HS-5 (cell line): ENCODE measurements around the gene PPA1.
"Not testable (repeated sequence)": the region's sequence is repeated elsewhere in the genome, so short reads cannot be mapped to it uniquely, and the experiment has no call there.

Experiments used
- DNase-seq: peaks from one replicate; pipeline ENCODE4 v3.0.0-alpha.2; 2012; ENCODE audit warnings: low read depth

Gene PPA1

GRCh38 chr10:70169011-70169410, 64.2 kb downstream of the PPA1 start:
- no peak for DNase-seq

- no peak for DNase-seq
These were observed 66.0 kb downstream of the PPA1 start for GRCh38 chr10:70167246-70167645.

GRCh38 chr10:70166394-70166793, 66.8 kb downstream of the PPA1 start:
- DNase-seq: no peak

DNA sequence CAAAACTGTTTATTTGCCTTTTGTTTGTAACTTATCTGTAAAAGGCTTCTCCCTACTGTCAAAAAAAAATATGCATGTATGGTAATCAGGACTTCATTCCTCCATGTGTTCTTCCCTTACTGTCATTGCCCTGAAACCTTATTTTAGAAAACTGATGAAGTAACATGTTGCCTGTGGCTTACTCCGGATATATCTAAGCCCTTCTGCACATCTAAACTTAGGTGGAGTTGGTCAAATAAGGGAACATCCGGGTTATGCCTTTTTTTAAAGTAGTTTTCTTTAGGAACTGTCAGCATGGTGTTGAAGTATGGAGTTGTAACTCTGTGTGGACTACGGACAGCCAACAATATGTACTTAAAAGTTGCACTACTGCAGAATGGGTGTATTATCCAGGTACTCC, 69.1 kb downstream of the PPA1 start:
- DNase-seq: no peak

GRCh38 chr10:70163448-70163847, 69.8 kb downstream of the PPA1 start:
- DNase-seq: no peak

- DNase-seq: no peak
These were observed 70.4 kb downstream of the PPA1 start for GRCh38 chr10:70162892-70163201.

DNA sequence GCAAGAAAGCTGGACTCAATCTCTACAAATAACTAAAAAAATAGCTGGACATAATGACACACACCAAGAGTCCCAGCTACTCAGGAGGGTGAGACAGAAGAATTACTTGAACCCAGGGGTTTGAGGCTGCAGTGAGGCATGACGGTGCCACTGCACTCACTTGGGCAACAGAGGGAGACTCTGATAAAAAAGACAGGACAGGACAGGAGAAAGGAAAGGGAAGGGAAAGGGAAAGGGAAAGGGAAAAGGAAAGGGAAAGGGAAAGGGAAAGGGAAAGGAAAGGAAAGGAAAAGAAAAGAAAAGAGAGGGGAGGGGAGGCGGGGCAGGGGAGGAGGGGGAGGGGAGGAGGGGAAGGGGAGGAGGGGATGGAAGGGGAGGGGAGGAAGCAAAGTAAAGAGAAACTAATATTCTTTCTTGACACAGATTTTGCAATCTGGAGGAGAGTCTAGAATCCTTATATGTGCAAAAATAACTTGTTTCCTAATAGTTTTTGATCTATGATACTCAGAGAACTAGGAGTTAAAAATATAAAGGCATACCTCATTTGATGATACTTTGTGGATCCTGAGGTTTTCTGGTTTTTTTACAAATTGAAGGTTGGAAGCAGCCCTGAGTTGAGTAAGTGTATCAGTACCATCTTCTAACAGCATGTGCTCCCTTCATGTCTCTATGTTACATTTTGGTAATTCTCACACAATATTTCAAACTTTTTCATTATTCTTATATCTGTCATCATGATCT, 70.9 kb downstream of the PPA1 start:
- DNase-seq: no peak

- no peak for DNase-seq
These were observed 72.4 kb downstream of the PPA1 start for GRCh38 chr10:70160798-70161197.

- DNase-seq: not testable (repeated sequence)
These were observed 73.9 kb downstream of the PPA1 start for GRCh38 chr10:70159366-70159765.

DNA sequence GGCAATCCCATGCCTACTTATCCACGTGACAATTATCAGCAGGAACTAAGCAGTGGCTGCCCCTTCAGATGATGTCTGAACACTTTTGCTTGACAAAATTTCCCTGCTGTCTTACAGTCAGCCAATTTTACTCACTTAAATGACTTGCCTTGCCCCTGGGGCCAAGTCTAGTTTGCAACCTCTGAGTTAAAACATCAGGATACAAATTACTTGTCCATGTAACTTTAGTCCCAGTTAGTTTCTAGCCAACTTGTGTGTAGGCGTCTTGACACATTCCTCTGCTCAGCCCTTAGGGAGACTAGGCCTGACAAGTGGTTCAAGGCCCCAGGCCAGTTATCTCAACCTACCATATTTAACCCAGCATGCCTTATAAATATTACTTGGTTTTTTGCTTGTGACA, 75.1 kb downstream of the PPA1 start:
- no peak for DNase-seq

- DNase-seq: no peak
These were observed 77.9 kb downstream of the PPA1 start for GRCh38 chr10:70155255-70155838.
